ENCODE data around the gene DBH. TPM values are rescaled to one million over a fixed set of nuclear protein-coding genes. Genes with fewer than 3 reads are reported as not detected.

DBH gene
- total and polyA plus RNA-seq, 8 donors: 0.08 to 2.2 (median 1.3) TPM

GRCh38 chr9:133593587-133594253 lies 42.4 kb upstream of the DBH start:
- no peaks in the 10 kb centered on the region for H3K36me3 ChIP-seq
- intact Hi-C loops (cut with DNase I): no loop called here
- no peak overlapping the region for H3K4me3 ChIP-seq
- H3K9me3 ChIP-seq: peaks cover 0 to 24% of the 10 kb centered on the region in 2 donors
- no peak for TF ChIP-seq CTCF (IDR thresholded peaks at IDR 0.05)
- DNase-seq: peak in 1 of 4 donors; percentile 47
- peaks cover 0 to 5% of the 10 kb centered on the region in 2 donors for H3K27me3 ChIP-seq
- H3K27ac ChIP-seq: no peak overlapping the region
- no peak for ATAC-seq
- no peaks in the 10 kb centered on the region for H3K4me1 ChIP-seq

- DNase-seq: no peak
- intact Hi-C loops (cut with DNase I): no loop called here
- no peak overlapping the region for H3K4me3 ChIP-seq
- peaks cover 0 to 5% of the 10 kb centered on the region in 2 donors for H3K27me3 ChIP-seq
- peaks cover 0 to 27% of the 10 kb centered on the region in 2 donors for H3K9me3 ChIP-seq
- no peak overlapping the region for H3K27ac ChIP-seq
- no peaks in the 10 kb centered on the region for H3K4me1 ChIP-seq
- TF ChIP-seq CTCF (IDR thresholded peaks at IDR 0.05): no peak
- no peak for ATAC-seq
- H3K36me3 ChIP-seq: no peaks in the 10 kb centered on the region
Measured at GRCh38 chr9:133594310-133594709, 41.9 kb upstream of the DBH start.

- Histone ChIP-seq H3K27ac (no peak overlapping the region), H3K9me3 (peaks cover 0 to 27% of the 10 kb centered on the region in 2 donors), H3K36me3 (no peaks in the 10 kb centered on the region), H3K4me3 (no peak overlapping the region), H3K4me1 (no peaks in the 10 kb centered on the region), H3K27me3 (peaks cover 0 to 5% of the 10 kb centered on the region in 2 donors)
- DNase-seq (peak in 1 of 4 donors; percentile 24), ATAC-seq (no peak)
- intact Hi-C loops (cut with DNase I): no loop called here
- no peak for TF ChIP-seq CTCF (IDR thresholded peaks at IDR 0.05)
Measured at GRCh38 chr9:133595910-133596309, 40.3 kb upstream of the DBH start.

- H3K36me3 ChIP-seq: no peaks in the 10 kb centered on the region
- no peak overlapping the region for H3K27ac ChIP-seq
- no peaks in the 10 kb centered on the region for H3K4me1 ChIP-seq
- TF ChIP-seq CTCF (IDR thresholded peaks at IDR 0.05): no peak
- peaks cover 0 to 17% of the 10 kb centered on the region in 2 donors for H3K27me3 ChIP-seq
- intact Hi-C loops (cut with DNase I): no loop called here
- no peak for ATAC-seq
- no peak for DNase-seq
- H3K4me3 ChIP-seq: no peak overlapping the region
- H3K9me3 ChIP-seq: peaks cover 0 to 27% of the 10 kb centered on the region in 2 donors
Measured at GRCh38 chr9:133597316-133597957, 38.7 kb upstream of the DBH start.

- no peaks in the 10 kb centered on the region for H3K36me3 ChIP-seq
- H3K9me3 ChIP-seq: peaks cover 0 to 27% of the 10 kb centered on the region in 2 donors
- no peak overlapping the region for H3K27ac ChIP-seq
- ATAC-seq (no peak), DNase-seq (peak in 1 of 4 donors; percentile 43)
- TF ChIP-seq CTCF (IDR thresholded peaks at IDR 0.05): no peak
- H3K4me3 ChIP-seq: no peak overlapping the region
- intact Hi-C loops (cut with DNase I): no loop called here
- H3K27me3 ChIP-seq: peaks cover 0 to 32% of the 10 kb centered on the region in 2 donors
- H3K4me1 ChIP-seq: no peaks in the 10 kb centered on the region
Measured at GRCh38 chr9:133598978-133599377, 37.2 kb upstream of the DBH start.
